CD4-positive, alpha-beta T cell treated with Interleukin-21 for 1 hour (primary cell): Measurements from ENCODE around the gene SUV39H1.
A peak's percentile ranks its signal among the peaks of the same experiment; 100 is the strongest.
"Not testable (repeated sequence)": the region's sequence is repeated elsewhere in the genome, so short reads cannot be mapped to it uniquely, and the experiment has no call there.

ENCODE experiments used
- DNase-seq: peaks from one replicate; pipeline ENCODE4 v3.0.0-alpha.2; 2020

SUV39H1 gene

GRCh38 chrX:48688531-48689150, 7.9 kb upstream of the SUV39H1 start:
- DNase-seq: no peak

- no peak for DNase-seq
Observed at GRCh38 chrX:48689208-48689920, 7.2 kb upstream of the SUV39H1 start.

- DNase-seq: not testable (repeated sequence)
Observed at GRCh38 chrX:48691746-48692145, 4.8 kb upstream of the SUV39H1 start.

- no peak for DNase-seq
Observed at GRCh38 chrX:48694776-48695533, 1.6 kb upstream of the SUV39H1 start.

GRCh38 chrX:48695534-48695896, 1.0 kb upstream of the SUV39H1 start:
- no peak for DNase-seq

- no peak for DNase-seq
Observed at GRCh38 chrX:48695925-48696300, 621 bp upstream of the SUV39H1 start.

- peak; percentile 38 for DNase-seq
Observed at GRCh38 chrX:48696909-48697727, 584 bp downstream of the SUV39H1 start.

GRCh38 chrX:48698306-48698705, 1.8 kb downstream of the SUV39H1 start:
- no peak for DNase-seq

GRCh38 chrX:48700246-48700645, 3.7 kb downstream of the SUV39H1 start:
- no peak for DNase-seq

GRCh38 chrX:48700951-48701653, 4.6 kb downstream of the SUV39H1 start:
- DNase-seq: no peak

GRCh38 chrX:48702032-48702431, 5.5 kb downstream of the SUV39H1 start:
- DNase-seq: no peak

GRCh38 chrX:48702716-48703115, 6.2 kb downstream of the SUV39H1 start:
- no peak for DNase-seq

GRCh38 chrX:48703228-48703627, 6.7 kb downstream of the SUV39H1 start:
- DNase-seq: no peak

GRCh38 chrX:48703642-48704481, 7.3 kb downstream of the SUV39H1 start:
- no peak for DNase-seq

GRCh38 chrX:48705871-48706270, 9.3 kb downstream of the SUV39H1 start:
- no peak for DNase-seq

GRCh38 chrX:48709522-48710112, 13.1 kb downstream of the SUV39H1 start:
- DNase-seq: no peak

GRCh38 chrX:48711162-48711928, 14.8 kb downstream of the SUV39H1 start:
- no peak for DNase-seq

GRCh38 chrX:48711929-48712505, 15.5 kb downstream of the SUV39H1 start:
- DNase-seq: no peak

GRCh38 chrX:48713847-48714246, 17.3 kb downstream of the SUV39H1 start:
- DNase-seq: peak; percentile 46

GRCh38 chrX:48714573-48714972, 18.0 kb downstream of the SUV39H1 start:
- DNase-seq: peak; percentile 49
